ENCODE data around the gene ACBD6. TPM values are rescaled to one million over a fixed set of nuclear protein-coding genes. Genes with fewer than 3 reads are reported as not detected.

ACBD6 gene
- total RNA-seq, 2 donors from 2014 or later: 44.0 to 53.5 TPM

GRCh38 chr1:180246579-180246978 lies 255.8 kb downstream of the ACBD6 start:
- Histone ChIP-seq H3K27ac (no peak overlapping the region), H3K36me3 (no peaks in the 10 kb centered on the region), H3K27me3 (replicated peaks; ENCODE audit: insufficient read depth) (no peaks in the 10 kb centered on the region), H3K4me1 (ENCODE audit: control insufficient read depth in 1 of 2, low read depth in 2 of 2) (no peaks in the 10 kb centered on the region), H3K9me3 (no peaks in the 10 kb centered on the region), H3K4me3 (no peak overlapping the region)
- ATAC-seq (ENCODE audit: insufficient number of reproducible peaks, low FRiP score, low read depth) (no peak), DNase-seq (ENCODE audit: low spot score) (no peak)
- TF ChIP-seq CTCF (IDR thresholded peaks at IDR 0.05): no peak

- Histone ChIP-seq H3K9me3 (no peaks in the 10 kb centered on the region), H3K27me3 (replicated peaks; ENCODE audit: insufficient read depth) (no peaks in the 10 kb centered on the region), H3K27ac (no peak overlapping the region), H3K4me3 (no peak overlapping the region), H3K4me1 (ENCODE audit: control insufficient read depth in 1 of 2, low read depth in 2 of 2) (no peaks in the 10 kb centered on the region), H3K36me3 (no peaks in the 10 kb centered on the region)
- DNase-seq (ENCODE audit: low spot score) (no peak), ATAC-seq (ENCODE audit: insufficient number of reproducible peaks, low FRiP score, low read depth) (no peak)
- TF ChIP-seq CTCF (IDR thresholded peaks at IDR 0.05): no peak
Observed at GRCh38 chr1:180244840-180245239, 257.5 kb downstream of the ACBD6 start.

GRCh38 chr1:180243517-180244221 lies 258.7 kb downstream of the ACBD6 start:
- no peak for TF ChIP-seq CTCF (IDR thresholded peaks at IDR 0.05)
- no peaks in the 10 kb centered on the region for H3K36me3 ChIP-seq
- DNase-seq (ENCODE audit: low spot score) (no peak), ATAC-seq (ENCODE audit: insufficient number of reproducible peaks, low FRiP score, low read depth) (no peak)
- no peaks in the 10 kb centered on the region for H3K4me1 ChIP-seq (ENCODE audit: control insufficient read depth in 1 of 2, low read depth in 2 of 2)
- H3K4me3 ChIP-seq: no peak overlapping the region
- H3K27me3 ChIP-seq (replicated peaks; ENCODE audit: insufficient read depth): peaks cover 7% of the 10 kb centered on the region
- no peak overlapping the region for H3K27ac ChIP-seq
- H3K9me3 ChIP-seq: no peaks in the 10 kb centered on the region

GRCh38 chr1:180241716-180242544 lies 260.4 kb downstream of the ACBD6 start:
- H3K9me3 ChIP-seq: no peaks in the 10 kb centered on the region
- no peak overlapping the region for H3K27ac ChIP-seq
- peaks cover 19% of the 10 kb centered on the region for H3K27me3 ChIP-seq (replicated peaks; ENCODE audit: insufficient read depth)
- DNase-seq (ENCODE audit: low spot score): no peak
- ATAC-seq (ENCODE audit: insufficient number of reproducible peaks, low FRiP score, low read depth): no peak
- no peaks in the 10 kb centered on the region for H3K36me3 ChIP-seq
- TF ChIP-seq CTCF (IDR thresholded peaks at IDR 0.05): no peak
- no peaks in the 10 kb centered on the region for H3K4me1 ChIP-seq (ENCODE audit: control insufficient read depth in 1 of 2, low read depth in 2 of 2)
- H3K4me3 ChIP-seq: no peak overlapping the region
